Esophagus squamous epithelium (tissue), 4 donors: Measurements from ENCODE around the gene FRMD4A.

Experiments used
- POLR2A ChIP-seq, 4 donors: fragments of 450-650 bp; IDR thresholded peaks; one replicate each; pipeline ENCODE4 v1.6.1; 2017; ENCODE audit warnings: antibody characterized with exemption in 4 of 4, mild to moderate bottlenecking in 4 of 4, moderate library complexity in 3 of 4
- TF ChIP-seq, protein P1 (sequence below), 6 experiments: fragments of 450-650 bp in 4 of 6; fragments of 200-600 bp in 2 of 6; sonication (generic) in 2 of 6; IDR thresholded peaks; one replicate each; pipeline ENCODE4 v1.5.1; 2016 to 2019; ENCODE audit warnings: antibody characterized with exemption in 6 of 6, mild to moderate bottlenecking in 4 of 6, moderate library complexity in 4 of 6

DNA sequence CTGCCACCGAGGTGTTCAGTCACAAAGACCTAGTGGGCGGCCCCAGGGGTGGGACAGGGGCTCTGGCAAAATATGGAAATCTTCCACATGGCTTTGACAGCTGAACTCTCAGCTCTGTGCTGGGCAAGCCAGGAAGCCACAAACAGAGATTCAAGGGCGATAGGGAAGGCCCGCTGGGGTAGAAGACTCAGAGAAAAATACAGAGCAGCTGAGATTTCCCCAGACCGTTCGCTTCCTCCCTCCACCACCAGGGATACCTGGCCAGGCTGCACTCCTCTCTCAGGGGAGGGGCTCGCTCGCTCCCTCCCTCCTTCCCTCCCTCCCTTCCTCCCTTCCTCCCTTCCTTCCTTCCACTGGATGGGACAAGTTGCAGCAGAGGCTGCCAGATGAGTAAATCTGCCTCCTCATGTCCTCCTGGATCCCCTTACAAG lies 483.5 kb downstream of the FRMD4A start:
- TF ChIP-seq, protein P1, sequence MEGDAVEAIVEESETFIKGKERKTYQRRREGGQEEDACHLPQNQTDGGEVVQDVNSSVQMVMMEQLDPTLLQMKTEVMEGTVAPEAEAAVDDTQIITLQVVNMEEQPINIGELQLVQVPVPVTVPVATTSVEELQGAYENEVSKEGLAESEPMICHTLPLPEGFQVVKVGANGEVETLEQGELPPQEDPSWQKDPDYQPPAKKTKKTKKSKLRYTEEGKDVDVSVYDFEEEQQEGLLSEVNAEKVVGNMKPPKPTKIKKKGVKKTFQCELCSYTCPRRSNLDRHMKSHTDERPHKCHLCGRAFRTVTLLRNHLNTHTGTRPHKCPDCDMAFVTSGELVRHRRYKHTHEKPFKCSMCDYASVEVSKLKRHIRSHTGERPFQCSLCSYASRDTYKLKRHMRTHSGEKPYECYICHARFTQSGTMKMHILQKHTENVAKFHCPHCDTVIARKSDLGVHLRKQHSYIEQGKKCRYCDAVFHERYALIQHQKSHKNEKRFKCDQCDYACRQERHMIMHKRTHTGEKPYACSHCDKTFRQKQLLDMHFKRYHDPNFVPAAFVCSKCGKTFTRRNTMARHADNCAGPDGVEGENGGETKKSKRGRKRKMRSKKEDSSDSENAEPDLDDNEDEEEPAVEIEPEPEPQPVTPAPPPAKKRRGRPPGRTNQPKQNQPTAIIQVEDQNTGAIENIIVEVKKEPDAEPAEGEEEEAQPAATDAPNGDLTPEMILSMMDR (IDR thresholded peaks at IDR 0.05): no peak
- TF ChIP-seq POLR2A (IDR thresholded peaks at IDR 0.05): no peak
